D341Med (cell line): ENCODE results near the gene MTMR3.

Source experiments
- DNase-seq: peaks from one replicate; pipeline ENCODE4 v3.0.0; 2012; ENCODE audit warnings: low spot score

MTMR3 gene

GRCh38 chr22:30027169-30027568, 144.2 kb downstream of the MTMR3 start:
- DNase-seq = no peak

- DNase-seq = no peak
These were observed 144.8 kb downstream of the MTMR3 start for GRCh38 chr22:30027791-30028190.

DNA sequence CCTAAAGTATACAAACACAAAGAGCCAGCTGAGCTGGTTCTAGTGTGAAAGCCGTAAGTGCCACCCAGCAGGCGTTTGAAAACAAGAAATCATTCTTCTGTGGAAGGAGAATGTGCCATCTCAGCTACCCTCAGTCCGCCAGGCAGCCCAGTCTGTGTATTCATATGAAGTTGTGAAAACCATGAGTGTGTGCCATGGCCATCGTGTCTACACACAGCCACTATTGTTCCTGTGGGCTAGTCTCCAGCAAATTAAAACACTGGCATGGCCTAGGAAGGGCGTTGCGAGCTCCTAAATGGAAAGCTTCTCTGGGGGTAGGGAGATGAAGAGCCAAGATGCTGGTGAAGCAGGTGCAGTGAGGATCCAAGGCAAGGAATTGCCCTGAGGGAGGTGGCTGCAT, 145.8 kb downstream of the MTMR3 start:
- no peak for DNase-seq

DNA sequence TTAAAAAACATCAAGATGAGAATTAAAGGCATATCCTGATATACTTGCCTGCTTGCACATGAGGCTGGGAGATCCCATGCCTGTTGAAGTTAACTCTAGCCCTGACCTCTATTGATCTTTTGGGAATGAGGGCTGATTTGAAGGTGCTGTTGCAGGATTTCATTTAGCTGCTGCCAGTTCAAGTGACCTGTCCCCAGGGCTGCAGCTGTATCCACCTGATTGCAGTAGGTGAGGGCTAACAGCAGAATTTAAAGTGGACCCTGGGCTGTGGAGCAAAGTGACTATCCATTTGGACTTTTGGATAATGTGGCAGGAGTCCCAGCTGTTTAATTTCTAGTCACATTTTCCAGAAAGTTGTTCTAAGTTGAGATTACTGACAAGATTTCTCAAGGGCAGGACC, 146.5 kb downstream of the MTMR3 start:
- DNase-seq = no peak

DNA sequence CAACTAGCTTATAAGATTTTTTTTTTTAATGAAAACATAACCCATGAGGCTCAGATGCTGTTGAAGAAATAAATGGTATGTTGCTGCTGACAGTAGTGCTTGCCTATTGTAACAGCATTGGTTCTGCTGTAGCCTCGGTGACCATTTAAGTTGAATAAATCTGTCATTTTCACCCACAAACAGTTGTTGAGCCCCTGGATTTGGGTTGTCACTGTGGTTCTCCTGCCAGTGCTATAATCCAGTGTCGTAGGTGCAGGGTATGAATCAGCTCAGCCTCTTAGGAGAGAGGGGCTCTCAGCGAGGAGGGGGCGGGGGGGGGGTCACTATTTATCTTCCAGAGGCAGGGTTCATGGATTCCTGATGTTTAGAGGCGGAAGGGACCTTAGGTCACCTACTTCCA, 147.4 kb downstream of the MTMR3 start:
- DNase-seq = no peak

DNA sequence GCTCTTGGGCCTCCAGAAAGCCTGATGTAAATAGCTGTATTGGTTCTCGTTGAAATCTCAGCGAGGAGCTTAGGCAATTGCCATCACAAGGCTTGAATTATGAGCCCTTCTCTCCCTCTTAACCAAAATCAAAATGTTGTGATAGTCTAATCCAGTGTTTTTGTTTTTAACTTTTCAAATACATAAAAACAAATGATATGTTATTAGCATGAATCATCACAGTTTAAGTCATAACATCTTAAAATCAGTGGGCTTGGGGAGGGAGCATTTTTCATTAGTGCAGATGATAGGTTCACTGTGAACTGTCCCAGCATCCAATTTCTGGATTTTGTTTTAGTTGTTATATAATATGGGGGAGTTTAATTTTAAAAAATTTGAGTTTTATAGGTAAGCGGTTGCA, 148.4 kb downstream of the MTMR3 start:
- DNase-seq = no peak

DNA sequence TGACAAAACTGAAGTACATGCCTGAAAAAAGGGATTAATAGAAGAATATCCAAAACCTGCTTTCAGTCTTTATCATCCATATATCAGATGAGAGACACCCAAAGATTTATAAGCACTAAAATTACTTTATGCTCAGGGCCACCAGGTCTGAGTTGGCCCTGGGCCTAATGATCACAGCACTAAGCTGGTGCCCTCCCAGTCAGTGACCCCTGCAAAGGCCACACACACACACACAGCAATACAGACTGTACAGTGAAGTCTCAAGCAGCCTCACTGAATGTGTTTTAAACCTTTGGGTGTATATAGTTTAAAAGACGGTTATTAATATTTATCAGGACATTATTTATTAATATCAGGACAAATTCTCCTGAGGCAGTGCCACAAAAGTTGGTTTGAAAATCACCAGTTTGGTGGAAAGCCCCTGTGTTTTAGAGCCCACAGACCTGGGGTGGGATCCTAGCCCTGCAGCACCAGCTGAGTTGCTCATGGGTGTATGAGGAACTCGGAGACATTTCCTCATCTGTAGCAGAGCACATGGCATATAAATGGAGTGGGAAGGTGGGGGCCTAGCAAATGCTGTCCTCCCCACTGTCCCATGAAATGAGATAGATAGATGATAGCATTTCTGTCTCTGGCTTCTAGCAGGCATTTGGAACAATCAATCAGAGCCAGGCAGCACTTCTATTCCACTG, 148.9 kb downstream of the MTMR3 start:
- no peak for DNase-seq

DNA sequence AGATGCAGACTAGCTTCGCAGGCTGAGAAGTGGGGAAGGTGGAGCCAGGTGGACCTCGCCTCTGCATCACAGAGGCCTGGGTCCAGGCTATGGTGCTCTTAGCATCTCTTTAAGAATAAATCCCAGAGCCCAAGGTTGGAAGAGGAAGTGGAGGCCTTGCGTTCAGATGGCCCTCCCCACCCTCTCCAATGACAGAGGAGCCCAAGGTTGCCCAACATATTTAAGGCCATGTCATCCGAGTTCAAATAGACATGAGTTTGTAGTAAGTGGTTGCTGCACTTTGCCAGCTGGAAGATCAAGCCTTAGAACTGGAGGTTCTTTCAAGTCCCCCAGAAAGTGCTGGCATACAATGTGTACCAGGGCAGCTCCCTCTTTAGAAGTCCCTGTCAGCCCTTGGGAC, 150.2 kb downstream of the MTMR3 start:
- DNase-seq = no peak

GRCh38 chr22:30033901-30034300, 150.9 kb downstream of the MTMR3 start:
- no peak for DNase-seq

GRCh38 chr22:30036656-30037055, 153.7 kb downstream of the MTMR3 start:
- no peak for DNase-seq

- DNase-seq = no peak
These were observed 155.2 kb downstream of the MTMR3 start for GRCh38 chr22:30038219-30038618.

DNA sequence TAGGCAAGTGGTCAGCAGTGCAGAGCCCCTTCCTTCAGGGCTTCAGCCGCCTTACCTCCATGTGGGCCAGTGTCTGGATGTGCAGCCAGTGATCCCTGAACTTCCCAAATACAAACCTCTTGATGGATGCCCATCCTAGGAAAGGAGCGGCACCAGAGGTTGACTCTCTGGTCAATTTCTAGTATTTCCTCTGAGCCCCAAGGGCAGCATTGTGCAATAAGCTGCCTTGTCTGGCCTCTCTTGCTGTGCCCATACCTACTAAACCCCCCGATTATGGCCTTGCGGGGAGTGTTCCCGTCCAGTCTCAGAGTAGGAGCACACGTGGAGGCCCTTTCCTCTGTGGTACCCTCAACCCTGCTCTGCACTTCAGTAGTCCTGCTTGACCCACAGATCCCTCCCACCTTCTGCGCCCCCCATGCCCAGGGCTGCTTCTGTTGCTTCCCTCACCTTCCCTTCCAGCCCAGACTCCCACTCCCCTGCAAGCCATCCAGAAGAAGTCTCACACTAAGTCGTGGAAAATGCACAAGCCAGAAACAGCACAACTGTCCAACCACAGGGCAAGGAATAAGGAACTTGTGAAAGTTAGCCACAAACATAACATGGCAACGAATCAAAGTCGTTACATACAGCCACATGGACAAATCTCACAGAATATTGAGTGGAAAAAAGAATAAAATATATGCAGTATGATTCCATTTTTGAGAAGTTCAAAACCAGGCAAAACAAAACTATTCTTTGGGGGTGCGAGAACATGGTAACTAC, 157.7 kb downstream of the MTMR3 start:
- DNase-seq = no peak

- no peak for DNase-seq
These were observed 158.5 kb downstream of the MTMR3 start for GRCh38 chr22:30041475-30041874.

- no peak for DNase-seq
These were observed 158.9 kb downstream of the MTMR3 start for GRCh38 chr22:30041881-30042280.

DNA sequence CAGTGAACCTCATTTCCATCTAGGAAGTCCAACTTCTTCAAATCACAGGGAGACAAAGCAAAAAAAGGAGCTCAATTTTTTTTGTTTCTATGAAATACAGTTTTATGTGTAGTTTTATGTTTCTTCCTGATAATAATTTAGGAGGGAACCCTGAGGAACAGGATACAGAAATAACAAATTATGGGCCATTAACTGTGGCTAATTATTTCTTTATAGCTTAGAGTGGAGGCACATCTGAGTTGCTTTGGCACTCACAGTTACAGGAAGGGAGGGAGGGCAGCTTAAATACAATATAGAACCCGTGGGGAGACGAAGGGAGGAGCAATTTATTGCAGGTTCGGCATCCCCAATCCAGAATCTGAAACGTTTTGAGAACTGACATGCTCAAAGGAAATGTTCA, 160.2 kb downstream of the MTMR3 start:
- no peak for DNase-seq

GRCh38 chr22:30044369-30044768, 161.4 kb downstream of the MTMR3 start:
- DNase-seq = no peak

- DNase-seq = no peak
These were observed 162.0 kb downstream of the MTMR3 start for GRCh38 chr22:30044881-30045493.

DNA sequence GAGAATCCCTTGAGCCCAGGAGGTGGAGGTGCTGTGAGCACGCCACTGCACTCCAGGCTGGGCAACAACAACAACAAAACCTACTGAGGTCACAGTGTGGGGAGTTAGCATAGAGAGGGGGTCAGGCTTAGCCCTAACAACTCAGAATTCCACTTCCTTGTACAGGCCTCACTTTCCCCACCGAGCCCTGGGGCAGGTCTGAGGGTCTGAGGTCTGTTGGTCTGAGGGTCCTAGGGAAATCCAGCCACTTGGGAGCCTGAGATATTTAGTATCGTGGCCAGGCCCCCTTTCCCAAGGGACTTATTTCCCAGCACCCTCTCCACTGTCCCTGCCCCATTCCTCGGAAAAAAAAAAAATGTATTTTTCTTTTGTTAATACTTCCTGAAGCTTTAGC, 162.5 kb downstream of the MTMR3 start:
- DNase-seq = no peak

GRCh38 chr22:30045901-30046715, 163.1 kb downstream of the MTMR3 start:
- DNase-seq = no peak

- no peak for DNase-seq
These were observed 163.9 kb downstream of the MTMR3 start for GRCh38 chr22:30046716-30047363.

- DNase-seq = no peak
These were observed 164.4 kb downstream of the MTMR3 start for GRCh38 chr22:30047364-30047738.

DNA sequence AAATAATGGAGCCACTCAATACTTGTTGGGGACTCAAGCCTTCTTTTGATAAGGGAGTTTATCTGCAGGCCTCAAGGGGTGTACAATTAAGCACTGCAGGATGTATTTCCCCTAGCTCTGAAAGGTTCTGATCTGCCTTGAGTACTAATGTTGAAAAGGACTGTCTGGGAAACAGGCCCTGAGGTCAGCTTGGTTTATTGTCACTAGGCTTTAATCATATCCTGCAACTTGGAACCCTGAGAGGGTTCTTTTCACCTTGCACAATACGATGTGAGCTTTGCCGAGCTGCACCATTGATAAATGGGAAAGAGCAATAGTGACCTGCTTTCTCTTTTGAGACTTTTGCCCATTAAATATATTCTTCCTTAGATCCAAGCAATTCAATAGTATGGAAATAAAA, 165.7 kb downstream of the MTMR3 start:
- DNase-seq = no peak
